Measurements from ENCODE around the gene ERICH2. TPM values are rescaled to one million over a fixed set of nuclear protein-coding genes. Genes with fewer than 3 reads are reported as not detected.

The ERICH2 gene
- total RNA-seq, result not detected in 2 replicates

GRCh38 chr2:170770008-170770605, at the start of gene ERICH2:
ERICH2 (plus strand) TSS chr2:170770378; CDS start chr2:170770682, 304 bp downstream.

GRCh38 chr2:170816504-170817092, 46.4 kb downstream of the ERICH2 start, which contains the start of gene GAD1:
GAD1 (plus strand) TSS chr2:170816887; CDS start chr2:170818592, 1,705 bp downstream.

Other genes with a start within 250 kb of the ERICH2 start
- not detected in 2 replicates for gene SP5, start 55.0 kb upstream of the ERICH2 start, total RNA-seq
- gene GAD1, start 46.5 kb downstream of the ERICH2 start, total RNA-seq, result 0.52 and 0.76 TPM in 2 replicates
- 23.5 and 28.4 TPM in 2 replicates for gene GORASP2, start 158.9 kb downstream of the ERICH2 start, total RNA-seq